Bronchus fibroblast of lung (primary cell): Measurements from ENCODE around the gene SIAH1. TPM values are rescaled to one million over a fixed set of nuclear protein-coding genes. Genes with fewer than 3 reads are reported as not detected.

Source experiments
- total RNA-seq: library from RNA; depleted of rRNA; stranded (reverse); fragments of >200 nt; gene quantifications from 2 replicates; pipeline ENCODE4 v1.2.3, GENCODE V29; 2015

The SIAH1 gene, protein sequence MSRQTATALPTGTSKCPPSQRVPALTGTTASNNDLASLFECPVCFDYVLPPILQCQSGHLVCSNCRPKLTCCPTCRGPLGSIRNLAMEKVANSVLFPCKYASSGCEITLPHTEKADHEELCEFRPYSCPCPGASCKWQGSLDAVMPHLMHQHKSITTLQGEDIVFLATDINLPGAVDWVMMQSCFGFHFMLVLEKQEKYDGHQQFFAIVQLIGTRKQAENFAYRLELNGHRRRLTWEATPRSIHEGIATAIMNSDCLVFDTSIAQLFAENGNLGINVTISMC
- 17.2 and 19.3 TPM in 2 replicates for total RNA-seq

DNA sequence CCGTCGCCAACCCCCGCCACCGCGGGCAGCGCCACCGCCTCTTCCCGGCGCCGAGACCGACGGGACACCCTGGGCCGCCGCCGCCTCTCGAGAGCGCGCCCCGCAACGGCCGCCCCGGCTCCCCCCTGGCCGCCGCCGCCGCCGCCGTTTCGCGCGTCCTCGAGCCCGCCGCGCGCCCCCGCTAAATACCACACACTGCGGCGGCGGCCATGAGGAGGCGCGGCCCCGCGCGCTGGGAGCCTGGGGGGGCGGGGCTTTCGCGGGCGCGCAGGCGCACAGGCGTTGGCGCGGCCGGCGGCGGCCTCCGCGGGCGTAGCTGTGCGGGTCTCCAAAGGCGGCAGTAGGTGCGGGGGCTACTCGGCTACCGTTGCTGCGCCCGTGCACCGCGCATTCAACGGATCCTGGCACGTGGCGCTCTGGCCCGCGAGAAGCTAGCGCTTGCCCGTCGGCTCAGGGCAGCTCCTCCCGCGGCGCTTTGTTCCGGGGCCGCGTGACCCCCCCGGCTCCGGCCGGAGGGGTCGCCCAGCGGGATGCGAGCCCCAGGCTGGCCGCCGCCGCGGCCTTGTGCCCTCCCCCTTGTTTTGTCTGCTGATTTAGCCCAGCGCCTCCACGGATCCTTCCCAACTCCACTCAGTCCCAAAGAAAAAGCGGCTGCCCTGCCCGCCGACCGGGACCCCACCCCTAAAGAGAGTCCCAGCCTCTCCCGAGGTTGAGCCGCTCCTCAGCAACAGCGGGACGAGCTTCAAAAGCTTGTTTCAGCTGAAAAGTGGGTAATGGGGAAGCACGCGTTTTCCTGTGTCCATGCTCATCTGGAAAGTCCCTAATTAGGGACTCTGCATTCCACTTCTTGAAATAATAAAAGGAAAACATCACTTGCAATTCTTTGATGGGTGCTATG, at the start of gene SIAH1:
Gene SIAH1, minus strand, starts transcription at position 161 of the 898 bp plus-strand sequence. CDS start 22,985 bp downstream, outside the sequence.

Other genes with a start within 250 kb of the SIAH1 start
- gene ABCC12, start 229.4 kb downstream of the SIAH1 start, total RNA-seq = 0.17 TPM in 1 of 2 replicates, not detected in the other
- gene LONP2, start 141.1 kb downstream of the SIAH1 start, total RNA-seq = 23.5 and 25.7 TPM in 2 replicates
- gene ABCC11, start 137.9 kb downstream of the SIAH1 start, total RNA-seq = under 0.01 TPM in 1 of 2 replicates, not detected in the other
- 6.8 and 9.8 TPM in 2 replicates for gene N4BP1, start 224.8 kb upstream of the SIAH1 start, total RNA-seq